Sigmoid colon (tissue), 4 donors: ENCODE data around the gene KIAA1549.

Experiments used
- POLR2A ChIP-seq, 2 donors: fragments of 450-650 bp; IDR thresholded peaks; one replicate each; pipeline ENCODE4 v1.6.1; 2016; ENCODE audit warnings: antibody characterized with exemption in 2 of 2, mild to moderate bottlenecking in 2 of 2, moderate library complexity in 2 of 2
- POLR2AphosphoS5 ChIP-seq, 4 donors: sonication (generic); formaldehyde crosslinking; IDR thresholded peaks; one replicate each; pipeline ENCODE4 v1.6.1; 2017; ENCODE audit warnings: antibody characterized with exemption in 4 of 4

GRCh38 chr7:139016931-139017511 is 35.8 kb upstream of the KIAA1549 start:
- TF ChIP-seq POLR2AphosphoS5 (IDR thresholded peaks at IDR 0.05) (no peak), POLR2A (IDR thresholded peaks at IDR 0.05) (no peak)
